Measurements from ENCODE around the gene SDK2.

DNA sequence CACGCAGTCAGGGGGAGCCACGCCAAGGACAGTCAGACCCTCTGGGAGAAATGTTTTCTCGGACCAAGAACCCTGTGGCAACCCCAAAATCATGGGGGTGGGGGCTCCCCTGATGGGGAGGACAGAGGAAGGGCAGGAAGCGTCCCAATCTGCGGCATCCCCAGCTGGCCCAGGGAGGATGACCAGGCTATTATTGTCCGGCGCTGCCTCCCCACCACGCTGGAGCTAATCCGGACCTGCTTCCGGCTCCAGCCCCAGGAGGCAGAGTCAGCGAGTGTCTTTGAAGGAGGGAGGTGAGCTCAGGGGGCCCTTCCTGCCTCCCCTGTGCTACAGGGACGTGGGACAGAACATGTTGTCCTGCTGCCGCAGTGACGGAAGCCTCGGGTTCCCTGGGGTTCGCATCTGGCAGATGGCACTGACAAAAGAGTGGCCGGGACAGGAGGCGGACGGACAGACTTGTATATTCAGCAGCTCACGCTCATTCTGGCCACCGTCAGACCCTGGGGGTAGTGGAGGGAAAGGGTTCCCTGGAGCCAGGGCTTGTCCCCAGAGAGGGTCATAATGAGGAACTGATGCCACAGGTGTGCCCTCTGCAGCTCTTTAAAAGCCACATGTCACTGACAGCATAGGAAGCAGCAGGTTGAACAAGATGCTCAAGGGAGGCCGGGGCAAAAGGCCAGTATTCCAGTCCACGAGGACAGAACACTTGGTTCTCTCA is 278.2 kb downstream of the SDK2 start:
- TF ChIP-seq, protein P1, sequence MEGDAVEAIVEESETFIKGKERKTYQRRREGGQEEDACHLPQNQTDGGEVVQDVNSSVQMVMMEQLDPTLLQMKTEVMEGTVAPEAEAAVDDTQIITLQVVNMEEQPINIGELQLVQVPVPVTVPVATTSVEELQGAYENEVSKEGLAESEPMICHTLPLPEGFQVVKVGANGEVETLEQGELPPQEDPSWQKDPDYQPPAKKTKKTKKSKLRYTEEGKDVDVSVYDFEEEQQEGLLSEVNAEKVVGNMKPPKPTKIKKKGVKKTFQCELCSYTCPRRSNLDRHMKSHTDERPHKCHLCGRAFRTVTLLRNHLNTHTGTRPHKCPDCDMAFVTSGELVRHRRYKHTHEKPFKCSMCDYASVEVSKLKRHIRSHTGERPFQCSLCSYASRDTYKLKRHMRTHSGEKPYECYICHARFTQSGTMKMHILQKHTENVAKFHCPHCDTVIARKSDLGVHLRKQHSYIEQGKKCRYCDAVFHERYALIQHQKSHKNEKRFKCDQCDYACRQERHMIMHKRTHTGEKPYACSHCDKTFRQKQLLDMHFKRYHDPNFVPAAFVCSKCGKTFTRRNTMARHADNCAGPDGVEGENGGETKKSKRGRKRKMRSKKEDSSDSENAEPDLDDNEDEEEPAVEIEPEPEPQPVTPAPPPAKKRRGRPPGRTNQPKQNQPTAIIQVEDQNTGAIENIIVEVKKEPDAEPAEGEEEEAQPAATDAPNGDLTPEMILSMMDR (IDR thresholded peaks at IDR 0.05) = no peak
- TF ChIP-seq POLR2A (IDR thresholded peaks at IDR 0.05) = no peak

Data from Peyer's patch (tissue), 4 donors.